T-helper 2 cell treated with Interferon-gamma antibody and Interleukin-4, amounts not matched to agents 5 μg/mL and 100 μg/mL, for 36 hours (primary cell): ENCODE data around the gene SUPT6H.
A peak's percentile ranks its signal among the peaks of the same experiment; 100 is the strongest.
"Not testable (repeated sequence)": the region's sequence is repeated elsewhere in the genome, so short reads cannot be mapped to it uniquely, and the experiment has no call there.

ENCODE experiments used
- DNase-seq: peaks from one replicate; pipeline ENCODE4 v3.0.0; 2021; ENCODE audit warnings: low spot score
- H3K27ac Mint-ChIP-seq: one replicate; pipeline ENCODE4 v1.8.0; 2021; ENCODE audit warnings: mild to moderate bottlenecking, mixed read lengths
- H3K27me3 Mint-ChIP-seq: one replicate; pipeline ENCODE4 v1.8.0; 2021; ENCODE audit warnings: low read depth, mixed read lengths
- H3K36me3 Mint-ChIP-seq: one replicate; pipeline ENCODE4 v1.8.0; 2021; ENCODE audit warnings: low read depth, mixed read lengths
- H3K4me1 Mint-ChIP-seq: one replicate; pipeline ENCODE4 v1.8.0; 2021; ENCODE audit warnings: low read depth, mixed read lengths
- H3K4me3 Mint-ChIP-seq: one replicate; pipeline ENCODE4 v1.8.0; 2022; ENCODE audit warnings: mild to moderate bottlenecking, moderate library complexity, mixed read lengths
- H3K9me3 Mint-ChIP-seq: one replicate; pipeline ENCODE4 v1.8.0; 2021; ENCODE audit warnings: mixed read lengths

Gene SUPT6H

GRCh38 chr17:28723159-28723835, 61.3 kb downstream of the SUPT6H start:
- Mint-ChIP-seq H3K27me3 (peaks cover 6% of the 10 kb centered on the region), H3K4me3 (no peak overlapping the region), H3K36me3 (peaks cover 51% of the 10 kb centered on the region), H3K9me3 (no peaks in the 10 kb centered on the region), H3K27ac (peak overlapping the region; percentile 36), H3K4me1 (peaks cover 51% of the 10 kb centered on the region)
- no peak for DNase-seq

- H3K27me3 Mint-ChIP-seq, H3K9me3 Mint-ChIP-seq, DNase-seq: not testable (repeated sequence)
- Mint-ChIP-seq H3K36me3 (peaks cover 51% of the 10 kb centered on the region), H3K4me1 (peaks cover 48% of the 10 kb centered on the region), H3K27ac (peak overlapping the region; percentile 85), H3K4me3 (peak overlapping the region; percentile 88)
Observed at GRCh38 chr17:28723836-28724499, 62.0 kb downstream of the SUPT6H start.

- H3K27ac Mint-ChIP-seq = peak overlapping the region; percentile 85
Observed at GRCh38 chr17:28724500-28725165, 62.6 kb downstream of the SUPT6H start.

GRCh38 chr17:28725166-28725659, 63.2 kb downstream of the SUPT6H start:
- peak overlapping the region; percentile 85 for H3K27ac Mint-ChIP-seq
- H3K27me3 Mint-ChIP-seq = no peaks in the 10 kb centered on the region
- H3K9me3 Mint-ChIP-seq = no peaks in the 10 kb centered on the region
- peaks cover 50% of the 10 kb centered on the region for H3K4me1 Mint-ChIP-seq
- DNase-seq = no peak
- peaks cover 44% of the 10 kb centered on the region for H3K36me3 Mint-ChIP-seq
- H3K4me3 Mint-ChIP-seq = peak overlapping the region; percentile 88

More at GRCh38 chr17:28724500-28725165, 62.6 kb downstream of the SUPT6H start:
- H3K9me3 Mint-ChIP-seq = no peaks in the 10 kb centered on the region
- peaks cover 47% of the 10 kb centered on the region for H3K4me1 Mint-ChIP-seq
- H3K27me3 Mint-ChIP-seq = no peaks in the 10 kb centered on the region
- DNase-seq = no peak
- peaks cover 49% of the 10 kb centered on the region for H3K36me3 Mint-ChIP-seq
- H3K4me3 Mint-ChIP-seq = peak overlapping the region; percentile 88

DNA sequence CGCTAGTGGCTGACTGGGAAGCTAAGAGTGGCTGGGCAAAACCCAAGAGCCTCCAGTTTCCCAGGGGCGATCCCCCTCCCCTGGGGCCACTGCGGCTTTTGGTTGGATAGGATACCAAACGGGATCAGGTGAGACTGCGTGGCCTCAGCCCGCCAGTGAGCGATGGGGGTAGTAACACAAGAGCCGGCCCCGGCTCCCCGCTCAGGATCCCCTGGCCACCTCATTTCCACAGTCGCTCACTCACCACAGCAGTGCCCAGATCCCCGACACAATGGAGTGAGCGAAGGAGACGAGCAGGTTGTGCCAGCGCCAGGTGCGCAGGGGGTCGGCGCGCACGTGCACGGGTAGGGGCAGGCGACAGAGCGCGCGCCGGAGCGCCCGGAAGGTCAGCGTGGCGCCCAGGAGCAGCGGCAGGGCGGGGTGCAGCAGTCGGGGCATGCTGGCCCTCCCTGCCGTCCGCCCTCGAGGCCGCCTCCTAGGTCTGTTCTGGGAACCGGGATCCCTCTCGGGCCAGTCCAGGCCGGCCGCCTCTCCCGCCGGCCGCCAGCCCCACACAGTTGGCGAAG, 63.7 kb downstream of the SUPT6H start:
- H3K4me3 Mint-ChIP-seq = peak overlapping the region; percentile 88
- H3K36me3 Mint-ChIP-seq = peaks cover 39% of the 10 kb centered on the region
- H3K9me3 Mint-ChIP-seq = no peaks in the 10 kb centered on the region
- H3K27me3 Mint-ChIP-seq = no peaks in the 10 kb centered on the region
- peak overlapping the region; percentile 85 for H3K27ac Mint-ChIP-seq
- peaks cover 47% of the 10 kb centered on the region for H3K4me1 Mint-ChIP-seq
- DNase-seq = no peak

- H3K27ac Mint-ChIP-seq = peak within 1 kb of the TSS; percentile 98
- H3K4me3 Mint-ChIP-seq = peak within 1 kb of the TSS; percentile 98
- no peaks in the 10 kb centered on the region for H3K9me3 Mint-ChIP-seq
- H3K27me3 Mint-ChIP-seq = no peaks in the 10 kb centered on the region
- H3K36me3 Mint-ChIP-seq = peaks cover 34% of the 10 kb centered on the region
- DNase-seq = peak; percentile 82
- peaks cover 45% of the 10 kb centered on the region for H3K4me1 Mint-ChIP-seq
Observed at GRCh38 chr17:28726226-28726626, 64.2 kb downstream of the SUPT6H start, which contains the start of gene TLCD1. TSS of gene TLCD1 (minus strand) at chr17:28726233. CDS start at chr17:28726097, 136 bp downstream.

DNA sequence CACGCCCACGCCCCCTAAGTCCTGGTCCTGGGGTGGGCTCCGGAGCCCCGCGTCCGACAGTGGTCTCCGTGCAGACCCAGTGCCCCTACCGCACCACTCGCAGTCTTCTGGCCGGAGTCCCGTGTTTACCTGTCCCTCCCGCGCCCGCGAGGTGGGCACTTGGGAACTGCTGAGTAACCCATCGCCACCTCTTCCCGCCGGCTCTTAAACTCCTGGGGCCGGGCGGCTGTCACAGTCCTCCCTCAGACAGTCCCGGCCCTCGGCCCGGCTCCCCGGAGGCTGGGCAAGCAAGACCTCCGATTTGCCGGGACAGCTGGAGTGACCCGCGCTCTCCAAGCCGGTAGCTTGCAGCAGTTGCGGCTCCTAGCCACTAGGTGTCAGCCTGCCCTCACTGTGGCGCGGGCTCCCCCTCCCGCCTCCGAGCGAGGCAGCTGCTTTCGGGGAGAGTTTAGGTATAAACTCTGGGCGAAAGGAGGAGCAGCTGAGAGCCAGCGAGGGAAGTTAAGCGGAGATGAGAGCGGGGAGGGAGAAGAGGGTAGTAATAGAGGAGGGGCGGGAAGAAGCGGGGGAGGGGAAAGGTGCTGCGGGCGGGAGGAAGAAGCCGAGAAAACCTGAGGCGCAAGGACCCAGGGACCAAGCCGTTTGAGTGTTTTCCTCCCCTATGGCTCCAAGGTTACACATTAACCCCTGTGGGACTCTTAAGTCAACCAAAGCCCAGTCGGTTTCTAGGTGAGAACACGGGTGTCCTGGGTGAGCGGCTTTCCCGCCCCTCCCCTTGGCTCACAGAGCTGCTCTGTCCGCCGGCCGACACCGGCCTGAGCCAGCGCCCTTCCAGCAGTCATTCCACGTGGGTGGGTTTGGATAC, 64.9 kb downstream of the SUPT6H start:
- Mint-ChIP-seq H3K4me1 (peaks cover 42% of the 10 kb centered on the region), H3K36me3 (peaks cover 30% of the 10 kb centered on the region), H3K4me3 (peak overlapping the region; percentile 98)

DNA sequence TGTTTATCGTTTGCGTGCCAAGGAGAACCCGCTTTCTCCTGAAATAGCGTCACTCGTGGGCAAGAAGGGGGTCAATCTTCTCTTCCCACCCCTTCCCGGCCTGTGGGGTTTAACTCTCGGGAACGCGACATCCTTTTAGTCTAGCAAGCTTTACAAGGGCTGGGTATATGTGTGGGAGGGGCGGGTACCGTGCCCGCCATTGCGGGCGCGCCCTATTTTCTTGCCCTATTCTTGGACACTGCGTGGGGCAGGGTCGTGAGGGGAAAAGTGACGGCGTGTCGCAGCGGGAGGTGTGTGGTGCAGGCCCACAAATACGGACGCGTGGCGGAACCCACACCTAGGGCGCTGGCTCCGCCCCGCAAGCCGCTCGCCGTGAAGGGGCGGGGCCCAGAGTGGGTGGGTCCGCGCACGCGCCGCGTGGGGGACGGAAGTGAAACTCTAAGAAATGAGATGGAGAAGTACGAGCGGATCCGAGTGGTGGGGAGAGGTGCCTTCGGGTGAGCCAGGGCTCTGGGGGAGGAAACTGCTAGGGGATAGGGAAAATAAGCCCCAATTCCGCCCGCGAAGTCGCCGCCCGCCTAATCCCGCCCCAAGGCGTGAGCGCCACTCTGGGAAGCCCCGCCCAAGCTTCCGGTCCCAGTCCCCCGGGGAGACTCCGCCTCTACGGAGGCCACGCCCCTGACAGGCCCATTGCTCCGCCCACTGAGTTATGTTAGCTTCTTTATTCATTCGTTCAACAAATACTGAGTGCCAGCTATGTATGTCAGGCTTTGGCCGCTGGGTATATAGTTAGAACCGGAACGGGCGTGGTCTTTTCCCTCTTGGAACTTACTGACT, 66.6 kb downstream of the SUPT6H start, which contains the start of gene NEK8:
Gene NEK8, plus strand, starts transcription at position 425 of the 837 bp plus-strand sequence. Its CDS starts 26 bp downstream, at position 451.
- Mint-ChIP-seq H3K9me3 (no peaks in the 10 kb centered on the region), H3K4me3 (peak within 1 kb of the TSS; percentile 98), H3K27me3 (no peaks in the 10 kb centered on the region), H3K4me1 (peaks cover 35% of the 10 kb centered on the region), H3K36me3 (peaks cover 15% of the 10 kb centered on the region), H3K27ac (peak within 1 kb of the TSS; percentile 98)
- peak; percentile 95 for DNase-seq

More for the DNA sequence above, 64.9 kb downstream of the SUPT6H start:
- Mint-ChIP-seq H3K27me3 (no peaks in the 10 kb centered on the region), H3K27ac (peak overlapping the region; percentile 98), H3K9me3 (no peaks in the 10 kb centered on the region)
- peak; percentile 93 for DNase-seq

DNA sequence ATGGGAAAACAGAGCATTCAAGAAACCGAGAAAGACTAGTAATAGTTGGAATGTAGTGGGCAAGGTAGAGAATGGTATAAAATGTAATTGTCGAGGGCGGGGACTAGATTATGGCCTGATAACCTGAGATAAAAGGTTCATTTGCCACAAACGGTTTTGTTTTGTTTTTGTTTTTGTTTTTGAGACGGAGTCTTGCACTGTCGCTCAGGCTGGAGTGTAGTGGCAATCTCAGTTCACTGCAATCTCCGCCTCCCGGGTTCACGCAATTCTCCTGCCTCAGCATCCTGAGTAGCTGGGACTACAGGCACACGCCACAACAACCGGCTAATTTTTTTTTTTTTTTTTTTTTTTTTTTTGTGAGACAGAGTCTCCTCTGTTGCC, 67.9 kb downstream of the SUPT6H start:
- H3K27me3 Mint-ChIP-seq = no peaks in the 10 kb centered on the region
- no peak for DNase-seq
- H3K4me1 Mint-ChIP-seq = peaks cover 26% of the 10 kb centered on the region
- H3K4me3 Mint-ChIP-seq = no peak overlapping the region
- peaks cover 5% of the 10 kb centered on the region for H3K36me3 Mint-ChIP-seq
- no peaks in the 10 kb centered on the region for H3K9me3 Mint-ChIP-seq
- H3K27ac Mint-ChIP-seq = peak overlapping the region; percentile 47

- Mint-ChIP-seq H3K4me1 (peaks cover 14% of the 10 kb centered on the region), H3K27ac (no peak overlapping the region), H3K27me3 (no peaks in the 10 kb centered on the region), H3K4me3 (no peak overlapping the region), H3K36me3 (peaks cover 6% of the 10 kb centered on the region), H3K9me3 (peaks cover 3% of the 10 kb centered on the region)
- no peak for DNase-seq
Observed at GRCh38 chr17:28733346-28733745, 71.3 kb downstream of the SUPT6H start.

DNA sequence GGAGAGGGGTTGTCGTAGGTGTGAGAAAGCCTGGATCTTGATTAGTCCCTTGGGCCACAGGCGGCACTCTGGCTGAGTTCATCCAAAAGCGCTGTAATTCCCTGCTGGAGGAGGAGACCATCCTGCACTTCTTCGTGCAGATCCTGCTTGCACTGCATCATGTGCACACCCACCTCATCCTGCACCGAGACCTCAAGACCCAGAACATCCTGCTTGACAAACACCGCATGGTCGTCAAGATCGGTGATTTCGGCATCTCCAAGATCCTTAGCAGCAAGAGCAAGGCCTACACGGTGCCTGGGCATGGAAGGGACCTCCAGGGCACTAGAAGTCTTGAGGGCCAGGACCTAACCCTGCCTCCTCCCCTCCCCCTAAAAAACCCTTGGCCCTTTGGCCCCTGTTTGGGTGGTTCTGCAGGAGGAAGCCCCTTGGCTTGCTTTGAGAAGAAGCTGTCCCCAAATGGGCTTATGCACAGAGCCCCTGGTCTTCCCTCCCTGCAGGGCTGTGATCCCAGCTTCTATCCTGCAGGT, 72.8 kb downstream of the SUPT6H start:
- Mint-ChIP-seq H3K27ac (no peak overlapping the region), H3K4me1 (peaks cover 16% of the 10 kb centered on the region), H3K27me3 (no peaks in the 10 kb centered on the region), H3K36me3 (peaks cover 14% of the 10 kb centered on the region), H3K4me3 (no peak overlapping the region), H3K9me3 (peaks cover 3% of the 10 kb centered on the region)
- no peak for DNase-seq

- Mint-ChIP-seq H3K4me3 (no peak overlapping the region), H3K9me3 (peaks cover 3% of the 10 kb centered on the region), H3K4me1 (peaks cover 14% of the 10 kb centered on the region), H3K27me3 (no peaks in the 10 kb centered on the region), H3K36me3 (peaks cover 15% of the 10 kb centered on the region), H3K27ac (no peak overlapping the region)
- no peak for DNase-seq
Observed at GRCh38 chr17:28735242-28735722, 73.3 kb downstream of the SUPT6H start.
